GM21737 (cell line): Measurements from ENCODE around the gene DDHD1.

ENCODE experiments used
- ATAC-seq: cut with Tn5 transposase; IDR thresholded peaks from one replicate; pipeline ENCODE4 v1.9.1; 2021; ENCODE audit warnings: mild to moderate bottlenecking, moderate library complexity; ENCODE audit not compliant: unreplicated experiment

Gene DDHD1

GRCh38 chr14:53001787-53002378 lies 151.2 kb downstream of the DDHD1 start:
- no peak for ATAC-seq

- ATAC-seq: no peak
Observed at GRCh38 chr14:52998376-52999015, 154.6 kb downstream of the DDHD1 start.

- no peak for ATAC-seq
Observed at GRCh38 chr14:52996493-52996892, 156.6 kb downstream of the DDHD1 start.

- ATAC-seq: no peak
Observed at GRCh38 chr14:52995998-52996397, 157.1 kb downstream of the DDHD1 start.

GRCh38 chr14:52992236-52992870 lies 160.8 kb downstream of the DDHD1 start:
- ATAC-seq: no peak

GRCh38 chr14:52988139-52988538 lies 165.0 kb downstream of the DDHD1 start:
- ATAC-seq: no peak

GRCh38 chr14:52987514-52987913 lies 165.6 kb downstream of the DDHD1 start:
- ATAC-seq: no peak

- no peak for ATAC-seq
Observed at GRCh38 chr14:52987042-52987441, 166.1 kb downstream of the DDHD1 start.
